H9 (cell line): ENCODE measurements around the gene GHSR. TPM values are rescaled to one million over a fixed set of nuclear protein-coding genes. Genes with fewer than 3 reads are reported as not detected.

Experiments
- DNase-seq: peaks from one replicate; pipeline ENCODE4 v3.0.0-alpha.2; 2017
- H2AFZ ChIP-seq: one replicate; pipeline ENCODE4 v1.6.1; 2013; ENCODE audit warnings: mild to moderate bottlenecking, low read length, control low read depth, moderate library complexity
- H2AK5ac ChIP-seq: 2 replicates; pipeline ENCODE4 v1.6.1; 2013; ENCODE audit warnings: low read length, control low read depth, mixed read lengths; ENCODE audit not compliant: insufficient read length
- H2BK120ac ChIP-seq: one replicate; pipeline ENCODE4 v1.6.1; 2013; ENCODE audit warnings: low read depth, mild to moderate bottlenecking, low read length, control low read depth, inconsistent platforms; ENCODE audit not compliant: poor library complexity, severe bottlenecking
- H2BK12ac ChIP-seq: 2 replicates; pipeline ENCODE4 v1.6.1; 2013; ENCODE audit warnings: low read length, control low read depth, mixed read lengths, low read depth; ENCODE audit not compliant: insufficient read length
- H2BK15ac ChIP-seq: 2 replicates; pipeline ENCODE4 v1.6.1; 2013; ENCODE audit warnings: low read depth, low read length, control low read depth
- H2BK20ac ChIP-seq: one replicate; pipeline ENCODE4 v1.6.1; 2013; ENCODE audit warnings: low read depth, mild to moderate bottlenecking, low read length, control low read depth, inconsistent platforms; ENCODE audit not compliant: poor library complexity, severe bottlenecking
- H2BK5ac ChIP-seq: 2 replicates; pipeline ENCODE4 v1.6.1; 2013; ENCODE audit warnings: low read length, control low read depth, mixed read lengths; ENCODE audit not compliant: insufficient read length
- H3K14ac ChIP-seq: 2 replicates; pipeline ENCODE4 v1.6.1; 2013; ENCODE audit warnings: low read length, control low read depth; ENCODE audit not compliant: insufficient read depth
- H3K18ac ChIP-seq: 2 replicates; pipeline ENCODE4 v1.6.1; 2013; ENCODE audit warnings: low read depth, mild to moderate bottlenecking, mixed read lengths, low read length, control low read depth; ENCODE audit not compliant: insufficient read length
- H3K23ac ChIP-seq: 2 replicates; pipeline ENCODE4 v1.6.1; 2013; ENCODE audit warnings: low read length, control low read depth, mixed read lengths, low read depth; ENCODE audit not compliant: insufficient read length
- H3K23me2 ChIP-seq: 2 replicates; pipeline ENCODE4 v1.6.1; 2013; ENCODE audit warnings: low read depth, mild to moderate bottlenecking, mixed read lengths, low read length, control low read depth; ENCODE audit not compliant: insufficient read length, poor library complexity, severe bottlenecking
- H3K27ac ChIP-seq: 2 replicates; pipeline ENCODE4 v1.5.1; 2013; ENCODE audit warnings: low read length, control low read depth, mixed read lengths, low read depth; ENCODE audit not compliant: insufficient read length
- H3K27me3 ChIP-seq: 2 replicates; pipeline ENCODE4 v1.6.1; 2013; ENCODE audit warnings: low read length, control low read depth, inconsistent platforms; ENCODE audit not compliant: insufficient read depth
- H3K4ac ChIP-seq: 2 replicates; pipeline ENCODE4 v1.6.1; 2013; ENCODE audit warnings: low read depth, mild to moderate bottlenecking, control low read depth, inconsistent platforms, low read length, moderate library complexity
- H3K4me1 ChIP-seq: 2 replicates; pipeline ENCODE4 v1.6.1; 2013; ENCODE audit warnings: low read length, control low read depth, inconsistent platforms; ENCODE audit not compliant: insufficient read depth
- H3K4me2 ChIP-seq: 2 replicates; pipeline ENCODE4 v1.6.1; 2013; ENCODE audit warnings: low read length, control low read depth, mixed read lengths; ENCODE audit not compliant: insufficient read length, insufficient read depth
- H3K56ac ChIP-seq: 2 replicates; pipeline ENCODE4 v1.6.1; 2013; ENCODE audit warnings: low read depth, mild to moderate bottlenecking, mixed read lengths, low read length, control low read depth; ENCODE audit not compliant: insufficient read length
- H3K79me1 ChIP-seq: 2 replicates; pipeline ENCODE4 v1.6.1; 2013; ENCODE audit warnings: low read depth, mild to moderate bottlenecking, moderate library complexity, low read length, control low read depth, inconsistent platforms; ENCODE audit not compliant: insufficient read depth, poor library complexity, severe bottlenecking
- H3K79me2 ChIP-seq: 2 replicates; pipeline ENCODE4 v1.6.1; 2013; ENCODE audit warnings: low read length, control low read depth, inconsistent platforms; ENCODE audit not compliant: insufficient read depth
- H3K9ac ChIP-seq: 2 replicates; pipeline ENCODE4 v1.6.1; 2013; ENCODE audit warnings: low read length, control low read depth, mixed read lengths; ENCODE audit not compliant: insufficient read length; ENCODE audit errors: extremely low read depth
- H3K9me3 ChIP-seq: one replicate; pipeline ENCODE4 v1.6.1; 2013; ENCODE audit warnings: low read depth, low read length, inconsistent platforms; ENCODE audit not compliant: control insufficient read depth
- H3T11ph ChIP-seq: one replicate; pipeline ENCODE4 v1.6.1; 2013; ENCODE audit warnings: mild to moderate bottlenecking, low read length, control low read depth, inconsistent platforms
- H4K20me1 ChIP-seq: one replicate; pipeline ENCODE4 v1.6.1; 2013; ENCODE audit not compliant: control insufficient read depth, insufficient read length, insufficient read depth
- H4K5ac ChIP-seq: 2 replicates; pipeline ENCODE4 v1.6.1; 2013; ENCODE audit warnings: low read depth, mild to moderate bottlenecking, mixed read lengths, low read length, control low read depth; ENCODE audit not compliant: insufficient read length
- H4K8ac ChIP-seq: replicated peaks from 2 replicates; pipeline ENCODE4 v1.6.1; 2013; ENCODE audit warnings: low read length, control low read depth, mixed read lengths, low read depth; ENCODE audit not compliant: insufficient read length
- H4K91ac ChIP-seq: 2 replicates; pipeline ENCODE4 v1.6.1; 2013; ENCODE audit warnings: low read depth, mild to moderate bottlenecking, moderate library complexity, mixed read lengths, low read length, control low read depth; ENCODE audit not compliant: insufficient read length
- H3K27ac Mint-ChIP-seq, 3 experiments: 2 replicates in 2 of 3; 3 replicates in 1 of 3; pipeline ENCODE4 v1.8.0; 2020 to 2021; ENCODE audit warnings: mixed read lengths in 3 of 3, mild to moderate bottlenecking in 1 of 3, moderate library complexity in 1 of 3
- H3K27me3 Mint-ChIP-seq: 2 replicates; pipeline ENCODE4 v1.8.0; 2021; ENCODE audit warnings: low read depth, mild to moderate bottlenecking, moderate library complexity, mixed read lengths
- H3K36me3 Mint-ChIP-seq, 3 experiments: 2 replicates in 2 of 3; 3 replicates in 1 of 3; pipeline ENCODE4 v1.8.0; 2020 to 2021; ENCODE audit warnings: low read depth in 3 of 3, mixed read lengths in 3 of 3; ENCODE audit not compliant: insufficient read depth in 1 of 3
- H3K4me1 Mint-ChIP-seq, 2 experiments: 2 replicates each; pipeline ENCODE4 v1.8.0; 2020; ENCODE audit warnings: mixed read lengths in 2 of 2
- H3K4me3 Mint-ChIP-seq, 2 experiments: 2 replicates in 1 of 2; 3 replicates in 1 of 2; pipeline ENCODE4 v1.8.0; 2020 to 2021; ENCODE audit warnings: mild to moderate bottlenecking in 2 of 2, mixed read lengths in 2 of 2, moderate library complexity in 1 of 2
- H3K9me3 Mint-ChIP-seq, 2 experiments: 2 replicates in 1 of 2; 3 replicates in 1 of 2; pipeline ENCODE4 v1.8.0; 2020; ENCODE audit warnings: mild to moderate bottlenecking in 2 of 2, mixed read lengths in 2 of 2, moderate library complexity in 1 of 2
- CTCF ChIP-seq: fragments of 200-600 bp; sonication (generic); conservative IDR thresholded peaks from 3 replicates; pipeline ENCODE4 v1.8.0; 2021; ENCODE audit warnings: antibody characterized with exemption, mild to moderate bottlenecking
- WGBS: extraction: QIAGEN DNeasy Blood & Tissue Kit; methylation state at CpG from one replicate; pipeline ENCODE4 v1.1.7; 2013; ENCODE audit warnings: missing lambda C conversion rate, low lambda C conversion rate, mixed read lengths; ENCODE audit not compliant: insufficient read length; ENCODE audit errors: extremely low coverage; 5-methylcytosine and 5-hydroxymethylcytosine counted together
- total RNA-seq: library from RNA; stranded (reverse); gene quantifications from 2 replicates; pipeline ENCODE4 v1.2.1, GENCODE V29; 2021

Gene GHSR
- total RNA-seq, 1 experiment from 2014 or later: not detected

- no peak for DNase-seq
- no peak overlapping the region for H3K23ac ChIP-seq
- H2BK5ac ChIP-seq: no peak overlapping the region
- no peak overlapping the region for H3K4ac ChIP-seq
- no peaks in the 10 kb centered on the region for H3K4me1 ChIP-seq
- Mint-ChIP-seq H3K36me3 (peaks cover 0 to 6% (median 2%) of the 10 kb centered on the region in 3 experiments; a peak in 1 of 7 replicates), H3K4me1 (0 out of 4 replicates have a peak, but pooled peaks cover 0 to 2% of the 10 kb centered on the region in 2 experiments), H3K4me3 (no peak overlapping the region), H3K27ac (no peak overlapping the region; a peak in 1 of 7 replicates), H3K9me3 (peaks cover 7 to 9% of the 10 kb centered on the region in 2 experiments; a peak in 3 of 5 replicates), H3K27me3 (no peaks in the 10 kb centered on the region)
- H3K27ac ChIP-seq: no peak overlapping the region
- H3K56ac ChIP-seq: no peak overlapping the region
- no peak overlapping the region for H3T11ph ChIP-seq
- no peak overlapping the region for H3K9ac ChIP-seq
- no peaks in the 10 kb centered on the region for H3K79me1 ChIP-seq
- no peaks in the 10 kb centered on the region for H3K27me3 ChIP-seq
- H2AFZ ChIP-seq: no peak overlapping the region
- WGBS: no CpG with 5 or more reads among the region's 2 CpGs
- no peaks in the 10 kb centered on the region for H4K20me1 ChIP-seq
- no peak overlapping the region for H4K8ac ChIP-seq
- no peak overlapping the region for H4K91ac ChIP-seq
- no peaks in the 10 kb centered on the region for H3K23me2 ChIP-seq
- no peak overlapping the region for H3K4me2 ChIP-seq
- H2AK5ac ChIP-seq: no peak overlapping the region
- H3K79me2 ChIP-seq: no peaks in the 10 kb centered on the region
- H3K18ac ChIP-seq: no peak overlapping the region
- H3K14ac ChIP-seq: no peak overlapping the region
- H3K9me3 ChIP-seq: no peaks in the 10 kb centered on the region
- no peak overlapping the region for H2BK15ac ChIP-seq
- no peak for TF ChIP-seq CTCF
- no peak overlapping the region for H4K5ac ChIP-seq
- no peak overlapping the region for H2BK20ac ChIP-seq
- no peak overlapping the region for H2BK120ac ChIP-seq
- H2BK12ac ChIP-seq: no peak overlapping the region
These were observed 19.0 kb upstream of the GHSR start for GRCh38 chr3:172467170-172467824.
